Breast epithelium (tissue), 3 donors: ENCODE results near the gene FOXF1.

Source experiments
- CTCF ChIP-seq, 3 donors: fragments of 450-650 bp; IDR thresholded peaks; one replicate each; pipeline ENCODE4 v1.5.1; 2016 to 2017; ENCODE audit warnings: antibody characterized with exemption in 3 of 3, mild to moderate bottlenecking in 3 of 3, moderate library complexity in 3 of 3
- POLR2A ChIP-seq: fragments of 450-650 bp; IDR thresholded peaks from one replicate; pipeline ENCODE4 v1.6.1; 2016; ENCODE audit warnings: antibody characterized with exemption, mild to moderate bottlenecking, moderate library complexity

GRCh38 chr16:86554599-86554916 lies 44.2 kb downstream of the FOXF1 start:
- TF ChIP-seq CTCF (IDR thresholded peaks at IDR 0.05) (no peak), POLR2A (no peak)
